HepG2 (cell line): ENCODE results near the gene CUEDC2. TPM values are rescaled to one million over a fixed set of nuclear protein-coding genes. Genes with fewer than 3 reads are reported as not detected.
A peak's percentile ranks its signal among the peaks of the same experiment; 100 is the strongest.

Experiments used
- E2F1 ChIP-seq: sonication (generic); formaldehyde crosslinking; IDR thresholded peaks from 2 replicates; pipeline ENCODE4 v1.5.0; 2020; ENCODE audit warnings: missing genetic modification reagents
- GATA4 ChIP-seq: sonication (generic); IDR thresholded peaks from 2 replicates; pipeline ENCODE4 v1.6.1; 2016; ENCODE audit warnings: antibody characterized with exemption, low read depth, borderline replicate concordance
- KDM6A ChIP-seq: IDR thresholded peaks from 2 replicates; pipeline ENCODE4 v1.6.1; 2016; ENCODE audit warnings: low read depth
- KLF11 ChIP-seq: IDR thresholded peaks from 2 replicates; pipeline ENCODE4 v1.6.1; 2016; ENCODE audit warnings: missing compliant biosample characterization
- NR1H2 ChIP-seq: sonication (generic); formaldehyde crosslinking; IDR thresholded peaks from 2 replicates; pipeline ENCODE4 v1.8.1; 2022; ENCODE audit warnings: low read depth, missing genetic modification reagents, borderline replicate concordance
- RFX1 ChIP-seq: fragments of 450-650 bp; IDR thresholded peaks from 2 replicates; pipeline ENCODE4 v1.6.1; 2017
- RFXANK ChIP-seq: IDR thresholded peaks from 2 replicates; pipeline ENCODE4 v1.6.1; 2016
- RNF219 ChIP-seq: sonication (generic); formaldehyde crosslinking; IDR thresholded peaks from 2 replicates; pipeline ENCODE4 v1.5.0; 2020; ENCODE audit warnings: mild to moderate bottlenecking, missing genetic modification reagents
- SP140L ChIP-seq: sonication (generic); formaldehyde crosslinking; IDR thresholded peaks from 2 replicates; pipeline ENCODE4 v1.4.0; 2020; ENCODE audit warnings: missing genetic modification reagents, borderline replicate concordance
- SP4 ChIP-seq: sonication (generic); formaldehyde crosslinking; IDR thresholded peaks from 2 replicates; pipeline ENCODE4 v1.8.1; 2023; ENCODE audit warnings: mild to moderate bottlenecking, missing genetic modification reagents
- TBX3 ChIP-seq: fragments of 450-650 bp; IDR thresholded peaks from 2 replicates; pipeline ENCODE4 v1.6.1; 2017; ENCODE audit warnings: antibody characterized with exemption, mild to moderate bottlenecking, inconsistent platforms, borderline replicate concordance
- TEAD3 ChIP-seq: optimal IDR thresholded peaks from 2 replicates; pipeline ENCODE3; 2016; ENCODE audit warnings: borderline replicate concordance
- THRA ChIP-seq: sonication (generic); formaldehyde crosslinking; IDR thresholded peaks from 2 replicates; pipeline ENCODE4 v1.4.0; 2020; ENCODE audit warnings: missing genetic modification reagents, borderline replicate concordance
- ZBTB7A ChIP-seq: sonication (generic); formaldehyde crosslinking; IDR thresholded peaks from 2 replicates; pipeline ENCODE4 v1.8.0; 2022; ENCODE audit warnings: mild to moderate bottlenecking, missing genetic modification reagents
- ZFP1 ChIP-seq: IDR thresholded peaks from 2 replicates; pipeline ENCODE4 v1.6.1; 2016
- ZFP90 ChIP-seq: sonication (generic); formaldehyde crosslinking; IDR thresholded peaks from 2 replicates; pipeline ENCODE4 v1.8.0; 2022; ENCODE audit warnings: missing genetic modification reagents, mild to moderate bottlenecking, inconsistent platforms, borderline replicate concordance
- ZMYM3 ChIP-seq: sonication (generic); formaldehyde crosslinking; IDR thresholded peaks from 2 replicates; pipeline ENCODE4 v1.5.1; 2020; ENCODE audit warnings: mild to moderate bottlenecking, missing genetic modification reagents
- ZNF33A ChIP-seq: sonication (generic); formaldehyde crosslinking; IDR thresholded peaks from 2 replicates; pipeline ENCODE4 v1.5.1; 2020; ENCODE audit warnings: missing genetic modification reagents, mild to moderate bottlenecking, moderate library complexity, borderline replicate concordance
- polyA plus RNA-seq, 8 experiments: library from polyadenylated mRNA; depleted of rRNA in 3 of 8; stranded (reverse) in 7 of 8; unstranded in 1 of 8; fragments of >200 nt; fragmentation: Illumina TruSeq in 4 of 8; extraction: Trizol in 4 of 8; gene quantifications; 2 replicates each; pipeline versions ENCODE4 v1.2.1 to v1.2.3, GENCODE V29; 2011 to 2016; ENCODE audit warnings: low read depth in 4 of 8, missing spikeins in 1 of 8, mixed read lengths in 1 of 8; ENCODE audit not compliant: insufficient read depth in 1 of 8
- total RNA-seq, 5 experiments: library from RNA; depleted of rRNA; stranded (reverse); fragments of >200 nt; fragmentation: Illumina TruSeq; extraction: Trizol; gene quantifications; 2 replicates each; pipeline ENCODE4 v1.2.3, GENCODE V29; 2016; ENCODE audit warnings: low read depth in 1 of 5
- TF ChIP-seq, protein P1 (sequence below): IDR thresholded peaks from 2 replicates; pipeline ENCODE4 v1.6.1; 2012; ENCODE audit warnings: inconsistent platforms
- TF ChIP-seq, protein P2 (sequence below): sonication (generic); formaldehyde crosslinking; IDR thresholded peaks from 2 replicates; pipeline ENCODE4 v1.4.0; 2020; ENCODE audit warnings: missing genetic modification reagents, borderline replicate concordance

The CUEDC2 gene
- total and polyA plus RNA-seq, 2 of the 13 experiments (the other 11 are each of a cell fraction or from before 2014, with no cell fraction given): 13.1 to 18.4 TPM

DNA sequence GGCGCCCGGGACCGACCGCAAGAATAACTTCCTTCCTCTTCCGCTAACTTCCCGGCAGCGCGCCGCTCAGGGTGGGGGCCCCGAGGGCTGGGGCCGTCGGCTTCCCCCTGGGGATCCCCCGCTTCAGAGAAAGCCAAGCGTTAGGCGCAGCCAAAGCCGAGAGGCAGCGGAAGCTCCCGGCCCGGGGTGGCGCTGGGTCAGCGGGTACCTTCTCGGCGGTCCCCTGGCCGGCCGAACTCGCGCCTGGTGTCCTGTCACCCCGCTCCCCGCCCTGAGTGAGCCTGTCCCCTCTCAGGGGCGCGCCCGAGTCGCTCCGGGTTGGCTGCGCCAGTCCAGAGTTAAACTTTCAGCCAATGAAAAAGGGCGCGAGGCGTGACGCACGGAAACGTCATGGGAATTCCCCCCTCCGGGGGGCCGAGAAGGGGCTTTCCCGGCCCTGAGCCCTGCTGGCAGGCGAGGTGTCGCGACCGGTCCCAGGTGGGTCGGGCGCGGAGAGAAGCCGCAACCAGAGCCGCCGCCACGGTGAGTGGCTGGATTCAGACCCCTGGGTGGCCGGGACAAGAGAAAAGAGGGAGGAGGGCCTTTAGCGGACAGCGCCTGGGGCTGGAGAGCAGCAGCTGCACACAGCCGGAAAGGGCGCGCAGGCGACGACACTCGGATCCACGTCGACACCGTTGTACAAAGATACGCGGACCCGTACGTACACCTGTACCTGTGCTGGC is 38.1 kb downstream of the CUEDC2 start (continued):
- TF ChIP-seq RNF219 (CRISPR knock-in tag) (no peak), KDM6A (no peak), THRA (CRISPR knock-in tag) (no peak; the same call in 1 of the 2 replicates), GATA4 (no peak), NR1H2 (CRISPR knock-in tag) (0 out of 2 replicates have a peak, but pooled peaks have one; percentile 38), RFX1 (no peak), RFXANK (peak; percentile 92; the same call in 1 of the 2 replicates), ZNF33A (CRISPR knock-in tag) (no peak), ZFP90 (CRISPR knock-in tag) (peak; percentile 72), ZBTB7A (CRISPR knock-in tag) (0 out of 2 replicates have a peak, but pooled peaks have one; percentile 16), ZMYM3 (CRISPR knock-in tag) (no peak), E2F1 (CRISPR knock-in tag) (peak; percentile 78), SP140L (CRISPR knock-in tag) (no peak), KLF11 (CRISPR knock-in tag) (peak; percentile 51; the same call in 1 of the 2 replicates), TEAD3 (no peak), SP4 (CRISPR knock-in tag) (no peak), ZFP1 (CRISPR knock-in tag) (no peak), TBX3 (peak; percentile 10; the same call in 1 of the 2 replicates)
- TF ChIP-seq, protein P1, sequence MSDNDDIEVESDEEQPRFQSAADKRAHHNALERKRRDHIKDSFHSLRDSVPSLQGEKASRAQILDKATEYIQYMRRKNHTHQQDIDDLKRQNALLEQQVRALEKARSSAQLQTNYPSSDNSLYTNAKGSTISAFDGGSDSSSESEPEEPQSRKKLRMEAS: peak; percentile 38
- TF ChIP-seq, protein P2, sequence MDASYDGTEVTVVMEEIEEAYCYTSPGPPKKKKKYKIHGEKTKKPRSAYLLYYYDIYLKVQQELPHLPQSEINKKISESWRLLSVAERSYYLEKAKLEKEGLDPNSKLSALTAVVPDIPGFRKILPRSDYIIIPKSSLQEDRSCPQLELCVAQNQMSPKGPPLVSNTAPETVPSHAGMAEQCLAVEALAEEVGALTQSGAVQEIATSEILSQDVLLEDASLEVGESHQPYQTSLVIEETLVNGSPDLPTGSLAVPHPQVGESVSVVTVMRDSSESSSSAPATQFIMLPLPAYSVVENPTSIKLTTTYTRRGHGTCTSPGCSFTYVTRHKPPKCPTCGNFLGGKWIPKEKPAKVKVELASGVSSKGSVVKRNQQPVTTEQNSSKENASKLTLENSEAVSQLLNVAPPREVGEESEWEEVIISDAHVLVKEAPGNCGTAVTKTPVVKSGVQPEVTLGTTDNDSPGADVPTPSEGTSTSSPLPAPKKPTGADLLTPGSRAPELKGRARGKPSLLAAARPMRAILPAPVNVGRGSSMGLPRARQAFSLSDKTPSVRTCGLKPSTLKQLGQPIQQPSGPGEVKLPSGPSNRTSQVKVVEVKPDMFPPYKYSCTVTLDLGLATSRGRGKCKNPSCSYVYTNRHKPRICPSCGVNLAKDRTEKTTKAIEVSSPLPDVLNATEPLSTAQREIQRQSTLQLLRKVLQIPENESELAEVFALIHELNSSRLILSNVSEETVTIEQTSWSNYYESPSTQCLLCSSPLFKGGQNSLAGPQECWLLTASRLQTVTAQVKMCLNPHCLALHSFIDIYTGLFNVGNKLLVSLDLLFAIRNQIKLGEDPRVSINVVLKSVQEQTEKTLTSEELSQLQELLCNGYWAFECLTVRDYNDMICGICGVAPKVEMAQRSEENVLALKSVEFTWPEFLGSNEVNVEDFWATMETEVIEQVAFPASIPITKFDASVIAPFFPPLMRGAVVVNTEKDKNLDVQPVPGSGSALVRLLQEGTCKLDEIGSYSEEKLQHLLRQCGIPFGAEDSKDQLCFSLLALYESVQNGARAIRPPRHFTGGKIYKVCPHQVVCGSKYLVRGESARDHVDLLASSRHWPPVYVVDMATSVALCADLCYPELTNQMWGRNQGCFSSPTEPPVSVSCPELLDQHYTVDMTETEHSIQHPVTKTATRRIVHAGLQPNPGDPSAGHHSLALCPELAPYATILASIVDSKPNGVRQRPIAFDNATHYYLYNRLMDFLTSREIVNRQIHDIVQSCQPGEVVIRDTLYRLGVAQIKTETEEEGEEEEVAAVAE: no peak
